WTC11 (cell line): ENCODE data around the gene HOXA9. TPM values are rescaled to one million over a fixed set of nuclear protein-coding genes. Genes with fewer than 3 reads are reported as not detected.

Experiments used
- ATAC-seq: fragments of 200-7000 bp; cut with Tn5 transposase; 2 replicates; pipeline ENCODE4 v1.10.0; 2021; ENCODE audit warnings: mild to moderate bottlenecking, moderate library complexity
- CTCF ChIA-PET: fragments of 300-600 bp; sonication (Branson Sonifier 250); formaldehyde crosslinking; loops from one replicate; lab custom pipeline; 2021; ENCODE audit warnings: antibody characterized with exemption; lab: Charles Lee
- POLR2A ChIA-PET: fragments of 350-600 bp; sonication (Branson Sonifier 250); formaldehyde crosslinking; loops from one replicate; lab custom pipeline; 2021; ENCODE audit warnings: antibody characterized with exemption; lab: Charles Lee
- DNase-seq: peaks from one replicate; pipeline ENCODE4 v3.0.0; 2021; ENCODE audit warnings: low spot score
- H3K27ac Mint-ChIP-seq: 2 replicates; pipeline ENCODE4 v1.8.0; 2021; ENCODE audit warnings: mixed read lengths
- H3K27me3 Mint-ChIP-seq: 2 replicates; pipeline ENCODE4 v1.8.0; 2021; ENCODE audit warnings: low read depth, mild to moderate bottlenecking, moderate library complexity, mixed read lengths
- H3K36me3 Mint-ChIP-seq: 2 replicates; pipeline ENCODE4 v1.8.0; 2021; ENCODE audit warnings: mixed read lengths
- H3K4me1 Mint-ChIP-seq: 2 replicates; pipeline ENCODE4 v1.8.0; 2022; ENCODE audit warnings: mixed read lengths
- H3K4me3 Mint-ChIP-seq: 2 replicates; pipeline ENCODE4 v1.8.0; 2021; ENCODE audit warnings: mild to moderate bottlenecking, moderate library complexity, mixed read lengths
- H3K9me3 Mint-ChIP-seq: 2 replicates; pipeline ENCODE4 v1.8.0; 2021; ENCODE audit warnings: mixed read lengths
- FOXP1 ChIP-seq: sonication (generic); formaldehyde crosslinking; IDR thresholded peaks from 2 replicates; pipeline ENCODE4 v1.8.0; 2022; ENCODE audit warnings: missing genetic modification reagents, mild to moderate bottlenecking, moderate library complexity, borderline replicate concordance
- HMGA2 ChIP-seq: fragments of 250-450 bp; sonication (Bioruptor Pico); IDR thresholded peaks from 2 replicates; pipeline ENCODE4 v1.4.0; 2021; ENCODE audit warnings: mild to moderate bottlenecking, moderate library complexity
- KAT7 ChIP-seq: sonication (generic); formaldehyde crosslinking; IDR thresholded peaks from 2 replicates; pipeline ENCODE4 v1.8.1; 2023; ENCODE audit warnings: missing genetic modification reagents, mild to moderate bottlenecking, borderline replicate concordance
- RELA ChIP-seq: sonication (generic); formaldehyde crosslinking; IDR thresholded peaks from 2 replicates; pipeline ENCODE4 v1.8.1; 2022; ENCODE audit warnings: missing genetic modification reagents, mild to moderate bottlenecking, borderline replicate concordance
- SP1 ChIP-seq: sonication (generic); formaldehyde crosslinking; conservative IDR thresholded peaks from 2 replicates; pipeline ENCODE4 v1.8.1; 2022; ENCODE audit warnings: missing genetic modification reagents
- TEAD4 ChIP-seq: sonication (generic); formaldehyde crosslinking; IDR thresholded peaks from 2 replicates; pipeline ENCODE4 v1.8.0; 2022; ENCODE audit warnings: mild to moderate bottlenecking, missing genetic modification reagents
- ZBTB21 ChIP-seq: sonication (generic); formaldehyde crosslinking; IDR thresholded peaks from 2 replicates; pipeline ENCODE4 v1.8.1; 2023; ENCODE audit warnings: mild to moderate bottlenecking, missing genetic modification reagents, borderline replicate concordance
- total RNA-seq: library from RNA; stranded (reverse); gene quantifications from 3 replicates; pipeline ENCODE4 v1.2.3, GENCODE V29; 2021
- TF ChIP-seq, protein P1 (sequence below): sonication (generic); formaldehyde crosslinking; IDR thresholded peaks from 2 replicates; pipeline ENCODE4 v1.8.0; 2022; ENCODE audit warnings: missing genetic modification reagents
- TF ChIP-seq, protein P2 (sequence below): sonication (generic); formaldehyde crosslinking; IDR thresholded peaks from 2 replicates; pipeline ENCODE4 v1.8.0; 2022; ENCODE audit warnings: mild to moderate bottlenecking, missing genetic modification reagents
- TF ChIP-seq, protein P3 (sequence below): fragments of 250-450 bp; sonication (Bioruptor Pico); IDR thresholded peaks from 2 replicates; pipeline ENCODE4 v1.9.0; 2021; ENCODE audit warnings: mild to moderate bottlenecking, borderline replicate concordance
- TF ChIP-seq, protein P4 (sequence below): sonication (generic); formaldehyde crosslinking; IDR thresholded peaks from 2 replicates; pipeline ENCODE4 v1.8.0; 2023; ENCODE audit warnings: missing genetic modification reagents
- TF ChIP-seq, protein P5 (sequence below): sonication (generic); formaldehyde crosslinking; IDR thresholded peaks from 2 replicates; pipeline ENCODE4 v1.8.1; 2022; ENCODE audit warnings: low read depth, missing genetic modification reagents, borderline replicate concordance
- TF ChIP-seq, protein P6 (sequence below): sonication (generic); formaldehyde crosslinking; IDR thresholded peaks from 2 replicates; pipeline ENCODE4 v1.8.1; 2022; ENCODE audit warnings: mild to moderate bottlenecking, missing genetic modification reagents, moderate library complexity, borderline replicate concordance

Gene HOXA9
- total RNA-seq, 1 experiment from 2014 or later = not detected

DNA sequence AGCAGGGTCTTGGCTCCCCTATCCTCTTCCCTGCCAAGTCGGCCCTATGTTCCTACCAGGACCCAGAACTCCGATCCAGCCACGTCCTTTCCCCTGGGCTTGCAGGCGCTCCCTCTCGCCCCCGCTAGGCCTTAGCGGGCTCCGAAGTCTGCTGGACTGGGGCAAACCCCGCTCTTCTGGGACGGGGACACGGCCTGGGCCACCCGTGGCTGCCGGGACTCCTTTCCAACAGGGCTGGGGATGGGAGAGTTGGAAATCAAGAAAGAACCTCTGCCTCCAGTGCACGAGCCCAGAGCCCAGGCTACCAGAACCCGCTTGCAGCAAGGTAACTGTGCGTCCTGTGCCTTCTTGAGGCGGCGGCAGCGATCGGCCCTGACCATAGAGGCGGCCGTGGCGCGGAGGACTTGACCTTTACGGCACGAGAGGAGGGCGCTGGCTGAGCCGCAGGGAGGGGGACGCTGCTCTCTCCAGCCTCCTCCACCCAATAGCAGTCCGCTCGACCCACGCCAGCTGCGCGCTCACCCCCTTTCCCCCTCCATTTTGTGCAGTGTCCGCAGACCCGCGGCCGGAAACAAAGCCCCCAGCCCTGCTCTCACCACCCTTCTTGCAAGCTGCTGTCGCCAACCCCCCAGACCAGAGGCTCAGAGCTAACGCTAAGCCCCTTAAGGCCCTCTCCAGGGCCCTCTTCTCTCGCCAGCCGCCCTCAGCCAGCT, 26.7 kb upstream of the HOXA9 start:
- TF ChIP-seq, protein P1, sequence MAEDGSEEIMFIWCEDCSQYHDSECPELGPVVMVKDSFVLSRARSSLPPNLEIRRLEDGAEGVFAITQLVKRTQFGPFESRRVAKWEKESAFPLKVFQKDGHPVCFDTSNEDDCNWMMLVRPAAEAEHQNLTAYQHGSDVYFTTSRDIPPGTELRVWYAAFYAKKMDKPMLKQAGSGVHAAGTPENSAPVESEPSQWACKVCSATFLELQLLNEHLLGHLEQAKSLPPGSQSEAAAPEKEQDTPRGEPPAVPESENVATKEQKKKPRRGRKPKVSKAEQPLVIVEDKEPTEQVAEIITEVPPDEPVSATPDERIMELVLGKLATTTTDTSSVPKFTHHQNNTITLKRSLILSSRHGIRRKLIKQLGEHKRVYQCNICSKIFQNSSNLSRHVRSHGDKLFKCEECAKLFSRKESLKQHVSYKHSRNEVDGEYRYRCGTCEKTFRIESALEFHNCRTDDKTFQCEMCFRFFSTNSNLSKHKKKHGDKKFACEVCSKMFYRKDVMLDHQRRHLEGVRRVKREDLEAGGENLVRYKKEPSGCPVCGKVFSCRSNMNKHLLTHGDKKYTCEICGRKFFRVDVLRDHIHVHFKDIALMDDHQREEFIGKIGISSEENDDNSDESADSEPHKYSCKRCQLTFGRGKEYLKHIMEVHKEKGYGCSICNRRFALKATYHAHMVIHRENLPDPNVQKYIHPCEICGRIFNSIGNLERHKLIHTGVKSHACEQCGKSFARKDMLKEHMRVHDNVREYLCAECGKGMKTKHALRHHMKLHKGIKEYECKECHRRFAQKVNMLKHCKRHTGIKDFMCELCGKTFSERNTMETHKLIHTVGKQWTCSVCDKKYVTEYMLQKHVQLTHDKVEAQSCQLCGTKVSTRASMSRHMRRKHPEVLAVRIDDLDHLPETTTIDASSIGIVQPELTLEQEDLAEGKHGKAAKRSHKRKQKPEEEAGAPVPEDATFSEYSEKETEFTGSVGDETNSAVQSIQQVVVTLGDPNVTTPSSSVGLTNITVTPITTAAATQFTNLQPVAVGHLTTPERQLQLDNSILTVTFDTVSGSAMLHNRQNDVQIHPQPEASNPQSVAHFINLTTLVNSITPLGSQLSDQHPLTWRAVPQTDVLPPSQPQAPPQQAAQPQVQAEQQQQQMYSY (CRISPR knock-in tag) = peak; percentile 62; the same call in 1 of the 2 replicates
- TF ChIP-seq, protein P2, sequence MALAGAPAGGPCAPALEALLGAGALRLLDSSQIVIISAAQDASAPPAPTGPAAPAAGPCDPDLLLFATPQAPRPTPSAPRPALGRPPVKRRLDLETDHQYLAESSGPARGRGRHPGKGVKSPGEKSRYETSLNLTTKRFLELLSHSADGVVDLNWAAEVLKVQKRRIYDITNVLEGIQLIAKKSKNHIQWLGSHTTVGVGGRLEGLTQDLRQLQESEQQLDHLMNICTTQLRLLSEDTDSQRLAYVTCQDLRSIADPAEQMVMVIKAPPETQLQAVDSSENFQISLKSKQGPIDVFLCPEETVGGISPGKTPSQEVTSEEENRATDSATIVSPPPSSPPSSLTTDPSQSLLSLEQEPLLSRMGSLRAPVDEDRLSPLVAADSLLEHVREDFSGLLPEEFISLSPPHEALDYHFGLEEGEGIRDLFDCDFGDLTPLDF = no peak
- TF ChIP-seq, protein P3, sequence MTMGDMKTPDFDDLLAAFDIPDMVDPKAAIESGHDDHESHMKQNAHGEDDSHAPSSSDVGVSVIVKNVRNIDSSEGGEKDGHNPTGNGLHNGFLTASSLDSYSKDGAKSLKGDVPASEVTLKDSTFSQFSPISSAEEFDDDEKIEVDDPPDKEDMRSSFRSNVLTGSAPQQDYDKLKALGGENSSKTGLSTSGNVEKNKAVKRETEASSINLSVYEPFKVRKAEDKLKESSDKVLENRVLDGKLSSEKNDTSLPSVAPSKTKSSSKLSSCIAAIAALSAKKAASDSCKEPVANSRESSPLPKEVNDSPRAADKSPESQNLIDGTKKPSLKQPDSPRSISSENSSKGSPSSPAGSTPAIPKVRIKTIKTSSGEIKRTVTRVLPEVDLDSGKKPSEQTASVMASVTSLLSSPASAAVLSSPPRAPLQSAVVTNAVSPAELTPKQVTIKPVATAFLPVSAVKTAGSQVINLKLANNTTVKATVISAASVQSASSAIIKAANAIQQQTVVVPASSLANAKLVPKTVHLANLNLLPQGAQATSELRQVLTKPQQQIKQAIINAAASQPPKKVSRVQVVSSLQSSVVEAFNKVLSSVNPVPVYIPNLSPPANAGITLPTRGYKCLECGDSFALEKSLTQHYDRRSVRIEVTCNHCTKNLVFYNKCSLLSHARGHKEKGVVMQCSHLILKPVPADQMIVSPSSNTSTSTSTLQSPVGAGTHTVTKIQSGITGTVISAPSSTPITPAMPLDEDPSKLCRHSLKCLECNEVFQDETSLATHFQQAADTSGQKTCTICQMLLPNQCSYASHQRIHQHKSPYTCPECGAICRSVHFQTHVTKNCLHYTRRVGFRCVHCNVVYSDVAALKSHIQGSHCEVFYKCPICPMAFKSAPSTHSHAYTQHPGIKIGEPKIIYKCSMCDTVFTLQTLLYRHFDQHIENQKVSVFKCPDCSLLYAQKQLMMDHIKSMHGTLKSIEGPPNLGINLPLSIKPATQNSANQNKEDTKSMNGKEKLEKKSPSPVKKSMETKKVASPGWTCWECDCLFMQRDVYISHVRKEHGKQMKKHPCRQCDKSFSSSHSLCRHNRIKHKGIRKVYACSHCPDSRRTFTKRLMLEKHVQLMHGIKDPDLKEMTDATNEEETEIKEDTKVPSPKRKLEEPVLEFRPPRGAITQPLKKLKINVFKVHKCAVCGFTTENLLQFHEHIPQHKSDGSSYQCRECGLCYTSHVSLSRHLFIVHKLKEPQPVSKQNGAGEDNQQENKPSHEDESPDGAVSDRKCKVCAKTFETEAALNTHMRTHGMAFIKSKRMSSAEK = no peak
- TF ChIP-seq FOXP1 (CRISPR knock-in tag) (0 out of 2 replicates have a peak, but pooled peaks have one; percentile 11), SP1 (CRISPR knock-in tag) (no peak), KAT7 (CRISPR knock-in tag) (no peak)
- TF ChIP-seq, protein P4, sequence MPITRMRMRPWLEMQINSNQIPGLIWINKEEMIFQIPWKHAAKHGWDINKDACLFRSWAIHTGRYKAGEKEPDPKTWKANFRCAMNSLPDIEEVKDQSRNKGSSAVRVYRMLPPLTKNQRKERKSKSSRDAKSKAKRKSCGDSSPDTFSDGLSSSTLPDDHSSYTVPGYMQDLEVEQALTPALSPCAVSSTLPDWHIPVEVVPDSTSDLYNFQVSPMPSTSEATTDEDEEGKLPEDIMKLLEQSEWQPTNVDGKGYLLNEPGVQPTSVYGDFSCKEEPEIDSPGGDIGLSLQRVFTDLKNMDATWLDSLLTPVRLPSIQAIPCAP (CRISPR knock-in tag) = no peak
- TF ChIP-seq, all 79 proteins: peak for 2
- H3K9me3 Mint-ChIP-seq = no peaks in the 10 kb centered on the region
- ATAC-seq (peak; percentile 30), DNase-seq (peak; percentile 55)
- no peak overlapping the region for H3K27ac Mint-ChIP-seq
- no peaks in the 10 kb centered on the region for H3K36me3 Mint-ChIP-seq
- POLR2A ChIA-PET = no interaction called here
- CTCF ChIA-PET = interaction anchor here (0.7 to 5.5 kb wide), 2 partner anchors 12 to 50 kb away, joined by 3 to 34 read pairs; partner anchors contain the start of gene EVX1
- H3K4me1 Mint-ChIP-seq = peaks cover 31% of the 10 kb centered on the region
- H3K27me3 Mint-ChIP-seq = peaks cover 100% of the 10 kb centered on the region
- H3K4me3 Mint-ChIP-seq = peak overlapping the region; percentile 39; the same call in 1 of the 2 replicates

DNA sequence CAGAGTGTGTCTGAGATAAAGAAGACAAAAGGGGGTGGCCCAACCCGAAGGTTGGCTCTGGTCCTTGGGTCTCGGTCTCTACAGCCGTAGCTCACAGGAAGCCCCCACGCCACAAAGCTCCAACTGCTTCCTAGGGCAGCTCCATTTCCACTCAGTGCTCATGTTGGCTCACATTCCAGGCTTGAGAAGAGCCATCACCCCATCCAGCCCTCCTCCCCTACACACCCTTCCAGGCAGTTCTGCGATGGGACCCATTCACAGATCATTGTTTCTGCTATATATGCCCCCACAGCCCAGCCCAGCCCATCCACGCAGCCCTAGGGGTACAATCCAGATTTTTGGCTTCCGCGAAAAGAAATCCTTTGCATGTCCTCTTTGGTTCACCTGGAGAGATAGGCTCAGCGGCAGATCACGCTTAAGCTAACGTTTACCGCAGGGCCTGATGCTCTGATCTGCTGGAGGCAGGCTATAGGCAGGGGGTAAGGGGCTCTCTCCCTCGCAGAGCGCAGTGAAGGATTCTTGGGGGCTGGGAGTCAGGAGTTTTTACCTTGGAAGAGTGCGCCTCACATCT, 25.9 kb upstream of the HOXA9 start:
- H3K4me3 Mint-ChIP-seq = no peak overlapping the region
- ATAC-seq = no peak; the same call in 1 of the 2 replicates
- no peaks in the 10 kb centered on the region for H3K9me3 Mint-ChIP-seq
- CTCF ChIA-PET = interaction anchor here (5.5 kb wide), 1 partner anchor 12 kb away, joined by 34 read pairs; no protein-coding TSS in a partner anchor
- H3K27me3 Mint-ChIP-seq = peaks cover 100% of the 10 kb centered on the region
- no peak overlapping the region for H3K27ac Mint-ChIP-seq
- no peak for TF ChIP-seq RELA
- no peak for TF ChIP-seq ZBTB21 (CRISPR knock-in tag)
- TF ChIP-seq, protein P5, sequence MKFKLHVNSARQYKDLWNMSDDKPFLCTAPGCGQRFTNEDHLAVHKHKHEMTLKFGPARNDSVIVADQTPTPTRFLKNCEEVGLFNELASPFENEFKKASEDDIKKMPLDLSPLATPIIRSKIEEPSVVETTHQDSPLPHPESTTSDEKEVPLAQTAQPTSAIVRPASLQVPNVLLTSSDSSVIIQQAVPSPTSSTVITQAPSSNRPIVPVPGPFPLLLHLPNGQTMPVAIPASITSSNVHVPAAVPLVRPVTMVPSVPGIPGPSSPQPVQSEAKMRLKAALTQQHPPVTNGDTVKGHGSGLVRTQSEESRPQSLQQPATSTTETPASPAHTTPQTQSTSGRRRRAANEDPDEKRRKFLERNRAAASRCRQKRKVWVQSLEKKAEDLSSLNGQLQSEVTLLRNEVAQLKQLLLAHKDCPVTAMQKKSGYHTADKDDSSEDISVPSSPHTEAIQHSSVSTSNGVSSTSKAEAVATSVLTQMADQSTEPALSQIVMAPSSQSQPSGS (CRISPR knock-in tag) = no peak
- TF ChIP-seq HMGA2 (CRISPR knock-in tag) = no peak
- no peak for TF ChIP-seq TEAD4 (CRISPR knock-in tag)
- TF ChIP-seq, protein P6, sequence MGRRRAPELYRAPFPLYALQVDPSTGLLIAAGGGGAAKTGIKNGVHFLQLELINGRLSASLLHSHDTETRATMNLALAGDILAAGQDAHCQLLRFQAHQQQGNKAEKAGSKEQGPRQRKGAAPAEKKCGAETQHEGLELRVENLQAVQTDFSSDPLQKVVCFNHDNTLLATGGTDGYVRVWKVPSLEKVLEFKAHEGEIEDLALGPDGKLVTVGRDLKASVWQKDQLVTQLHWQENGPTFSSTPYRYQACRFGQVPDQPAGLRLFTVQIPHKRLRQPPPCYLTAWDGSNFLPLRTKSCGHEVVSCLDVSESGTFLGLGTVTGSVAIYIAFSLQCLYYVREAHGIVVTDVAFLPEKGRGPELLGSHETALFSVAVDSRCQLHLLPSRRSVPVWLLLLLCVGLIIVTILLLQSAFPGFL (CRISPR knock-in tag) = no peak
- TF ChIP-seq, all 79 proteins: peak for 0
- POLR2A ChIA-PET = no interaction called here
- no peaks in the 10 kb centered on the region for H3K36me3 Mint-ChIP-seq
- no peak for DNase-seq
- H3K4me1 Mint-ChIP-seq = peaks cover 34% of the 10 kb centered on the region
